ENCODE data around the gene OR2T8. TPM values are rescaled to one million over a fixed set of nuclear protein-coding genes. Genes with fewer than 3 reads are reported as not detected.
A peak's percentile ranks its signal among the peaks of the same experiment; 100 is the strongest.

The OR2T8 gene, protein sequence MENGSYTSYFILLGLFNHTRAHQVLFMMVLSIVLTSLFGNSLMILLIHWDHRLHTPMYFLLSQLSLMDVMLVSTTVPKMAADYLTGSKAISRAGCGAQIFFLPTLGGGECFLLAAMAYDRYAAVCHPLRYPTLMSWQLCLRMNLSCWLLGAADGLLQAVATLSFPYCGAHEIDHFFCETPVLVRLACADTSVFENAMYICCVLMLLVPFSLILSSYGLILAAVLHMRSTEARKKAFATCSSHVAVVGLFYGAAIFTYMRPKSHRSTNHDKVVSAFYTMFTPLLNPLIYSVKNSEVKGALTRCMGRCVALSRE
- not detected for total RNA-seq

DNA sequence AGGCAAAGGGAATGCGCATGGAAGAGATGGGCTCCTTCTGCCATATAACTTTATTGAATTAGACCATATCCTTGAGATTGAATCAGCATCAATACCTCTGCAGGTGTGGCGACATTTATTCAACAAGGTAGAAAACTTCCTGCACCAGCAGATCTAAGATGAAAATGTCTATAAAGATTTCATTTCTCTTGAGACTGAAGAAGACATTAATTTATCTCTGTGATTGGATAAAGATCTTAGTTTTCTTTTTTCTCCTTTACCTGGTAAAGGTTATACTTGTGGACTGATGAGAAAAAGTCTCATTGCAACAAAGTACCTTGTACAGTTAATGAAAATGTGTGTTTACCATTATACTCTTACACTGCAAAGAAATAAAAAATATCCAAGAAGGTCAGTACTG lies at the start of gene OR2T8:
Gene OR2T8 (plus strand): TSS at position 301 of the 400 bp plus-strand sequence. CDS start 766 bp downstream, outside the sequence.
- DNase-seq (ENCODE audit: low spot score) = no peak

GRCh38 chr1:247883346-247883745 lies 36.7 kb upstream of the OR2T8 start:
- DNase-seq (ENCODE audit: low spot score) = no peak

DNA sequence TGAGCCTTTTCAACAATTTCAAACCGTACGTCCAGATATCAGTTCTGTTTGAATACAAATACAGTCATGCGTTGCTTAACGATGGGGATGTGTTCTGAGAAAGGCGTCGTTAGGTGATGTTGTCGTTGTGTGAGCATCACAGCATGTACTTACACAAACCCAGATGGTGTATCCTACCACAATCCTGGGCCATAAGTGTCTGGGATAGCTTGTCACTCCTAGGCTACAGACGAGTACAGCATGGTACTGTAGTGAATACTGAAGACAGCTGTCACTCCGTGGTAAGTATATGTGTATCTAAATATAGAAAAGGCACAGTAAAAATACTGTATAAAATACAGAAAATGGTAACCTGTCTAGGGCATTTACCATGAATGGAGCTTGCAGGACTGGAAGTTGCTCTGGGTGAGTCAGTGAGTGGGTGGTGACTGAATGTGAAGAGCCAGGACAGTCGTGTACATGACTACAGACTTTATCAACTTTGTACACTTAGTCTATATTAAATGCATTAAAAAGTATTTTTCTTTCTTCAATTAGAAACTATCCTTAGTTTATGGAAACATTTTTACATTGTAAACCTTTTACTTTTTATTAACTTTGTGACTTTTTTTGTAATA lies 35.1 kb upstream of the OR2T8 start:
- DNase-seq (ENCODE audit: low spot score) = no peak

DNA sequence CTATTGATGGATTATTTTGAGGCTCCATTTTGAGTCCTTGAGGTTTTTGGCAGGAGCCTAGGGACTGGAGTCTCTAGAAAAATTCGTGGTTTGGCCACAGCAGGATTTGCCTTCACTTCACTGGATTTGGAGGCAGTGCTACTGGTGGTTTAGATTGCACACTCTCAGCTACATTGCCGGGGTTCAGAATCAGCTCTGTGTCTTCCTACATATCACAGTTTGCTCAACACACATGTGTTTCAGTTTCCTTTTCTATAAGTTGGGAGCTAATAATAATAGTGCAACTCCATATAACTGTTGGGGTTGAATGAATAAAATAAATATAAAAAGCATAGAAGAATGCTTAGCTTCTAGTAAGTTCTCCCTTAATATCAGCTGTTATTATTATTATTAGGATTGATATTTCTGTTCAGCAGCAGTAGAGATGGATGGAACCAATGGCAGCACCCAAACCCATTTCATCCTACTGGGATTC lies 24.9 kb upstream of the OR2T8 start, which contains the start of gene OR2W3:
Gene OR2W3 (plus strand): TSS at position 425 of the 475 bp plus-strand sequence. CDS start 0 bp downstream, at position 425.
- no peak for DNase-seq (ENCODE audit: low spot score)

DNA sequence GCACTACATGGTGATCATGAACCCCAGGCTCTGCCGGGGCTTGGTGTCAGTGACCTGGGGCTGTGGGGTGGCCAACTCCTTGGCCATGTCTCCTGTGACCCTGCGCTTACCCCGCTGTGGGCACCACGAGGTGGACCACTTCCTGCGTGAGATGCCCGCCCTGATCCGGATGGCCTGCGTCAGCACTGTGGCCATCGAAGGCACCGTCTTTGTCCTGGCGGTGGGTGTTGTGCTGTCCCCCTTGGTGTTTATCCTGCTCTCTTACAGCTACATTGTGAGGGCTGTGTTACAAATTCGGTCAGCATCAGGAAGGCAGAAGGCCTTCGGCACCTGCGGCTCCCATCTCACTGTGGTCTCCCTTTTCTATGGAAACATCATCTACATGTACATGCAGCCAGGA lies 24.1 kb upstream of the OR2T8 start:
- no peak for DNase-seq (ENCODE audit: low spot score)

DNA sequence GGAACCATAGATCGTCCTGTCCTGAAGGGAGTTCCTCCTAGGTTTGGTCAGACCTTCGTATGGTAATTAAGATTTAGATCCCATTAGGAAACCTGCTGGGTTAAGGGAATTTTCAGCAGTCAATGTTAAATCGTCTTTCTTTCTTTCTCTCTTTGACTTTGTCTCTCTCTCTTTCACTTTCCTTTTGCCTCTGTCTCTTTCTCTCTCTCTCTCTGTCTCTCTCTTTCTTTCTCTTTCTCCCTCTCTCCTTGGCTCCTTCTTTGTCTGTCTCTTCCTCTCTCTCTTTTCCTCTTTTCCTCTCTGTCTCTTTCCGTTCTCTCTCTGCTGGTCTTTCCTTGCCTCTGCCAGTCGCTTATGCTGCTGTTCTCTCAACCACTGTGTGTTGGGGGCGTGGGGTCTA lies 15.9 kb upstream of the OR2T8 start:
- DNase-seq (ENCODE audit: low spot score) = no peak

DNA sequence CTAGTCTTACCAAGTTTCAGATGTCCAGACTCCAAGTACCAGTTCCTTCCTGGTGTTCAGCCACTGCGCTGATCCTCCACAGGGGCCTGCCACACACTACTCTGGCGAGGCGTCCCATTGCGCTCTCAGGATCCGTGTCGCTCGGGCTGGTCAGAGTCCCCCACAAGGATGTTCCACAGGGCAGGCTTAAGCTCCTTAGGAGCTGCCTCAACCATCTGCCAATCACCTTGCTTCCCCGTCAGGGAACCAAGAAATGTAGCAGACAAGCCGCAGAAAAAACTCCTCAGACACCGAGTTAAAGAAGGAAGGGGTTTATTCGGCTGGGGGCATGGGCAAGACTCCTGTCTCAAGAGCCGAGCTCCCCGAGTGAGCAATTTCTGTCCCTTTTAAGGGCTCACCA lies 14.9 kb upstream of the OR2T8 start:
- no peak for DNase-seq (ENCODE audit: low spot score)

DNA sequence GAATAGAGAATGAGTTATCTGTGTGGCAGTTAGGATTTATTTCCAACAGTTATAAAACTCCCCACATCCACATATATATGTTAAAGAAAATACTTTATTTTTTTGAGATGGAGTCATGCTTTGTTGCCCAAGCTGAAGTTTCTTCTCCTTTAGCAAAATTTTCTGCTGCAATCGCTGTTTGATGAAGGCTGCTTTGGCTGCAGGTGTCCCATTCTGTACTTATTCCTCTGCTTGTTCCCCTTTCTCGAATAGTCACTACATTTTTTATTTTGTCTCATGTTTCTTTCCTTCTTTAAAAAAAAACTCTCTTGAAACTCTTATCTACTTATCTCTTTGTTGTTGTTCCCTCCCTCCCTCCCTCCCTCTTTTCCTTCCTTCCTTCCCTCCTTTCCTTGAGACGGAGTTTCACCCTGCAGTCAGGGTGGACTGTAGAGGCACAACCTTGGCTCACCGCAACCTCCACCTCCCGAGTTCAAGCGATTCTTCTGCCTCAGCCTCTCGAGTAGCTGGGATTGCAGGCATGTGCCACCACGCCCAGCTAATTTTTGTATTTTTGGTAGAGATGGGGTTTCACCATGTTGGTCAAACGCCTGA lies 14.0 kb upstream of the OR2T8 start:
- no peak for DNase-seq (ENCODE audit: low spot score)

DNA sequence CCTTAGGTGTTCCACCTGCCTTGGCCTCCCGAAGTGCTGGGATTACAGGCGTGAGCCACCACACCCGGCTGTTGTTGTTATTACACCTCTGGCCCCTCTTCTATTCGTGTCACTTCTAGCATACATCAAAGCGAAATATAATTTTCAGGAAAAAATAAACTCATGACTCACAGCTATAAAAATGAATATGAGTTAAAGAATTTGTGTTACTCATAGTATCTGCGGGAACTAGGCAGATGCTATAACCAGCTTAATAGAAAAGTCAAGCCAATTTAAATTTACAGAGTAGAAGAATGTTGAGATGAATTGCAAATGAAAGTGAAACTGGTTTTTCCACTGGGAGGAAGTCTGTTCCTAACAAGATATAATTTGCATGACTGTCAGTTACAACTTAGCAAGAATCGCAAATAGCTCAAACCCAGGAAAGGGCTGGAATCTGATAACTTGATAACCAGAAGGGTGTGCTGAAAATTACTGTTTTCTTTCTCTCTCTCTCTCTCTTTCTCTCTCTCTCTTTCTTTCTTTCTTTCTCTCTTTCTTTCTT lies 13.5 kb upstream of the OR2T8 start:
- DNase-seq (ENCODE audit: low spot score) = no peak

DNA sequence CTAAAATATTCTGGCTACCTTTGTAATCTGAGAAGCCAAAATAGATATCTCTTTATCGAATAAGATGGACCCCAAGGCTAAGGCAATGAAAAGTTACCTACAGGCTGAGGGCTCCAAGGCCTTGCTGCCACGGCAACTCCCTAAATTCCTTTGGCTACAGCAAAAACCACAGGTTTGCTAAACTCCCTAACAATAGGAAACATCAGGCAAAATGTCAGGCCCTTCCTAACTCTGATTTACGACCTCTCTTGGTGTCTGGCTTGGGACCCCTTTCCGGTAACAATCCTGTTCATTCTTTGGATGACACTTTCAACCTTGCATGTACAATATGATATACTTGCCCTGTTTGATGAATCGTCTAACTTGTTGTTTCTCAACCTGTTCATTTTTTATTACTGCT lies 11.3 kb upstream of the OR2T8 start:
- no peak for DNase-seq (ENCODE audit: low spot score)

DNA sequence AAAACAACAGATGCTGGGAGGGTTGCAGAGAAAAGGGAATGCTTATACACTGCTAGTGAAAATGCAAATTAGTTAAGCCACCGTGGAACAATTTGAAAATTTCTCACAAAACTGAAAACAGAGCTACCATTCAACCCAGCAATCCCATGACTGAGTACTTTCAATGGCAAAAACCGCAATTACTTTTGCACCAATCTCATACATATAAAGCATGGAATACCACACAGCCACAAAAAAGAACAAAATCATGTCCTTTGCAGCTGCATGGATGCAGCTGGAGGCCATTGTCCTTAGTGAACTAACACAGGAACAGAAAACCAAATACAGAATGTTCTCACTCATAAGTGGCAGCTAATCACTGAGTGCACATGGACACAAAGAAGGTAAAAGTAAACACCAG lies 6.3 kb upstream of the OR2T8 start:
- no peak for DNase-seq (ENCODE audit: low spot score)

DNA sequence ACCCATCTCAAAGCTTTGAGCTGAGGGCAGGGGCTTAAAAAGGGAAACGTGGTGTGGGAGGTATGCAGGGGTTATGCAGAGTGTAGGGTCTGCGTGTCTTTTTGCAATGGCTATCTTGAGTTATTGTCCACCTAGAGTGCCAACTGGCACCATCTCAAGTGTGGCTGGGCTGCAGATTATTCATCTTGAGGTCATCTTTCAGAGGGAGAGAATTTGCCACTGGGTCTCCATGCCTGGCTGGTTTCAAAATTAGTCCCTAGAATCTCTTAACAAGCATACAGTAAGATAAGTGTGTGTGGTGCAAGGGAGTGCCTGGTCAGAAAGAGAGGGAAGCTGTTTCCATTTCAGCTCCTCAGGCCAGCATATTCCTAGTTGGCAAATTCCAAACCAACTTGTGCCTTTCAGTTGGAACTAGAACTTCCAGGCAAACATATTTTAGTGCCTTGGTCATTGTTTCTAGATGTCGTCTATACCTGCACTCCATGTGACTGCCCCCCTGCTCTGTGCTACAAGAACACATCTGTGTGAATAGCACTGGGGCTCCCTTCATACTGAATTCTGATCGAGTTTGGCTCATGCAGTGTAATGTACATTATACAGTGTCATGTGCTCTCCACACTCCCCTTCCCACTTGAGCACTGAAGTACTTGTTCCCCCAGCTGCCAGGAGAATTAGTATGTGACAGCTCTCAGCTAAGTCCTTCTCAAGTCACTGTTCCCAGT lies 5.0 kb upstream of the OR2T8 start:
- DNase-seq (ENCODE audit: low spot score) = no peak

DNA sequence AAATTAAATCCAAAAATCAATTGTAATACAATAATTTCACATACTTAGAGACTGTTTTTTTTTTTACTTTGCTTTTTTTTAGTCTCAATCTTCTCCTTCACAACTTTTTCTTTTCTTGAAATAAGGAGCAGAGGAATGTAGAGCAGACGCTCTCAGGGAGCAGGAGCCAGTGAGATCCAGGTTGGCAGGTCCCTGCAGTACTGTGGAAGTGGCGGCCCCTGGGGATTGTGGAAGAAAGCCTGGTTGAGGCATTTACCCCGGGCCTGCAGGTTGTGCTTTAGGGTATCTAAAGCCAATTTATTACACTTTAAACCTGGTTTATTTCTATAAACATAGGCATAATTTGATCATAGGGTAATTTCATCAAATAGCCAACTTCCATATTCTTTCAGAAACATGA lies 3.9 kb downstream of the OR2T8 start:
- DNase-seq (ENCODE audit: low spot score) = no peak

DNA sequence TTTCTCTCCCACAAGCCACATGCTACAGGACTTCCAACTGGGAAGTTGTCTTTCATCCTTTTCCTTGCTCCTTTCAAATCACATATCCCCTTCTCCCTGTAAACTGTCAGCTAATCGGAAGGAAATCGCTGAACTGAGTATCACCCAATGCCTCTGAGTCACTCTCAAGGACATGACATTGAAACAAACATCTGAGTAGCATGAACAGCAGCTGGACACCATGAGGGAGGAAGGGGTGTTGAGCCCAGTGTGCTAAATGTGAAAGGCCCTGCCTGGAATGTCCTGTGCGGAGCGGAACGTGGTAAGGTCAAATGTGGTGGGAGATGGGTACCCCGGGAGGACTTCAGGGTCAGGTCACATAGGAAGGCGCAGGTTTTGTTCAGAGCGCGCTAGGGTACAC lies 4.8 kb downstream of the OR2T8 start, which contains the start of gene OR2AJ1:
Gene OR2AJ1 (plus strand): TSS at position 22 of the 400 bp plus-strand sequence. CDS start 8,880 bp downstream, outside the sequence.
- DNase-seq (ENCODE audit: low spot score) = no peak

DNA sequence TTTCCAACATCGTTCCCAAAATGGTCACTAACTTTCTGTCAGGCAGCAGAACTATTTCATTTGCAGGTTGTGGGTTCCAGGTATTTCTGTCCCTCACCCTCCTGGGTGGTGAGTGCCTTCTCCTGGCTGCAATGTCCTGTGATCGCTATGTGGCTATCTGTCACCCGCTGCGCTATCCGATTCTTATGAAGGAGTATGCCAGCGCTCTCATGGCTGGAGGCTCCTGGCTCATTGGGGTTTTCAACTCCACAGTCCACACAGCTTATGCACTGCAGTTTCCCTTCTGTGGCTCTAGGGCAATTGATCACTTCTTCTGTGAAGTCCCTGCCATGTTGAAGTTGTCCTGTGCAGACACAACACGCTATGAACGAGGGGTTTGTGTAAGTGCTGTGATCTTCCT lies 13.9 kb downstream of the OR2T8 start:
- no peak for DNase-seq (ENCODE audit: low spot score)

- DNase-seq (ENCODE audit: low spot score) = no peak
These were observed 15.7 kb downstream of the OR2T8 start for GRCh38 chr1:247935781-247936180.

DNA sequence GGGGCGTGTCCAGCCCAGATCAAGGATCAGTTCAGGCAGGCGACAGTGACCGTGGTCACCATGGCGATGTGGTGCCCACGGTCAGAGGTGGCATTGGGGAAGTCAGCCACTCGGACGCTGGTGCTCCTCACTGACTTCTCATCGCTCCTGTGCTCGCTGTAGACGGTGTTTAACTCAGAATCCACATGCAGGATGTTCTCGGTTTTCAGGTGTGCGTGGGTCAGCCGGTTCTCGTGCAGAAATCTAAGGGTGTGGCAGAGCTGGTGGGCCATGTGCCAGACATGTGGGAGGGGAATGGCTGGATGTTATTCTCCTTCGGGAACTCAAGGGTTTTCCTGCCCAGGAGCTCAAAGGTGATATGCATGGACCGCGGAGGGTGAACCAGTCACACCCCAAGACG lies 16.4 kb downstream of the OR2T8 start:
- DNase-seq (ENCODE audit: low spot score) = no peak

DNA sequence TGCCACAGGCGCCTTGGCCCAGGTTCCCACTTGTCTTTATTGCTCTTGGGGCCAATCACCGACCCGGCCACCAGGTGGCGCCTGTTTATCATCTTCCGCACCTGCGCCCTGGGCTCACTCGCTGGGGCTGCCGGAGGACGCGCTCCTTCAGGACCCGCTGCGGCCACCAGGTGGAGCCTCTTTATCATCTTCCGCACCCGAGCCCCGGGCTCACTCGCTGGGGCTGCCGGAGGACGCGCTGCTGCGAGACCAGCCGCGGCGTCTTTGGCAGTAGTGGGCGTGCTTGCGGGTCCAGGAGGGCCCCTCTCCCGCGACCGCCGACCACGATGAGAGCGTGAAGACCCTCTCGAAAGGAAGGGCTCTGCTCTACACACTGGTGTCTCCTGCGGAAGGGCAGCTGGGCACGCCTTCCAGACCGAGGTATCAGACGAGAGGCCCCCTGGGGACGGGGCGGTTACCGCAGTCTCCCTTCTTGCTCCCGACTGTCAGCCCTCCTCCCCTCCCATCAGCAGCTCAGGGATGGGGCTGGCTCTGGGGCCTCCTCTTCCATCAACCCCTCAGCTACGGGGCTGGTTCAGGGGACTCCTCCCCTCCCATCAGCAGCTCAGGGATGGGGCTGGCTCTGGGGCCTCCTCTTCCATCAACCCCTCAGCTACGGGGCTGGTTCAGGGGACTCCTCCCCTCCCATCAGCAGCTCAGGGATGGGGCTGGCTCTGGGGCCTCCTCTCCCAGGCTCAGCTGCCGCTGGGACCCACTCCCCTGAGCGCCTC lies 17.1 kb downstream of the OR2T8 start:
- peak; percentile 49 for DNase-seq (ENCODE audit: low spot score)

GRCh38 chr1:247942624-247943023 lies 22.6 kb downstream of the OR2T8 start:
- no peak for DNase-seq (ENCODE audit: low spot score)

DNA sequence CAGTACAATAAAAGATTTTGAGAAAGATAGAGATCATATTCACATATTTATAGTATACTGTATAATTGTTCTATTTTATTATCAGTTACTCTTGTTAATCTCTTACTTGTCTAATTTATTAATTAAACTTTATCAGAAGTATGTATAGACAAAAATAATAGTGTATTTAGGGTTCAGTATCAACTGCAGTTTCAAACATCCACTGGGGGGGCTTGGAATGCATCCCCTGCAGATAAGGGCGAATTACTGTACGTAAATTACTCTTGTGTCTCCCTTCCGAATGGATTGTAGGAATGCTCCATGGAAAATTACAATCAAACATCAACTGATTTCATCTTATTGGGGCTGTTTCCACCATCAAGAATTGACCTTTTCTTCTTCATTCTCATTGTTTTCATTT lies 28.5 kb downstream of the OR2T8 start, which contains the start of gene OR2L8:
Gene OR2L8 (plus strand): TSS at position 301 of the 400 bp plus-strand sequence. CDS start 0 bp downstream, at position 301.
- no peak for DNase-seq (ENCODE audit: low spot score)

GRCh38 chr1:247953408-247953807 lies 33.4 kb downstream of the OR2T8 start:
- DNase-seq (ENCODE audit: low spot score) = no peak
